Effector CD4-positive, alpha-beta T cell (primary cell): ENCODE results near the gene FGD1.

Source experiments
- DNase-seq: peaks from one replicate; pipeline ENCODE4 v3.0.0-alpha.2; 2020

FGD1 gene

GRCh38 chrX:54470054-54470760, 25.8 kb downstream of the FGD1 start:
- DNase-seq: no peak

GRCh38 chrX:54452920-54453319, 43.1 kb downstream of the FGD1 start:
- DNase-seq: no peak

DNA sequence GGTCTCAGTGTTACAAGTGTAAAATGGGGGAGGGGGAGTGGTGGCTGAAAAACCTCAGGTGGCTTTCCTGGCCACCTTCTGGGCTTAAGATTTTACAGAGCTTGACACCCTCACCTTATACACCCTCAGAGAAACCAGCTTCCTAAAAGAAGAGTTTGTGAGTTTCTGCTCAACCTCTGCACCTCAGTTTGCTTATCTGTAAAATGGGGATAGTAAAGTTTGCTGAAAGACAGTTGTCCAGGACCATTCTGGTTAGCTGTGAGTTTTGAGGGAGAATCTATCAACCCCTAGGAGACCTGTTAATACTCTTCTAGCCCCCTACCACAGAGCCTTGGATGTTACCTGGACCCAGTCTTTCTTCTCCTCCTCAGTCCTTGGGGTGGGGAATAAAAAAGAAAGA, 46.1 kb downstream of the FGD1 start:
- DNase-seq: no peak

DNA sequence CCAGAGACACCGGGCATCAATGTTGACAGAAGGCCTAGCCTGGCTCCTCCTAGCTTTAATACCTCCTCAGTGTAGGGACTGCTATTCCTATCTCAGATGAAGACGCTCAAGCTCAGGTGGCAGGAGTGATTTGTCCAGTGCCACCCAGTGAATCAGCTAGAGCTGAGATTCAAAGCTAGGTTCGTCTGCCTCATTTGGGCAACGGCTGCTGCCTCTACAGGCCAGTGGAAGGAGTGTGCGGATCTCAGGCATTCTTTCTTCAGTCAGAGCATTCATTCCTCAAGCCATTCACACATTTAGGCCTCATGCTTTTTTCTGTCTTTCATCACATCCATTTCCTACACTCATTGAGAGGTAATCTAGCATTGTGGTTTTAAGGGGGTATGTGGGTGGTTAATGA, 48.6 kb downstream of the FGD1 start:
- DNase-seq: no peak

- no peak for DNase-seq
These were observed 50.0 kb downstream of the FGD1 start for GRCh38 chrX:54446084-54446483.

DNA sequence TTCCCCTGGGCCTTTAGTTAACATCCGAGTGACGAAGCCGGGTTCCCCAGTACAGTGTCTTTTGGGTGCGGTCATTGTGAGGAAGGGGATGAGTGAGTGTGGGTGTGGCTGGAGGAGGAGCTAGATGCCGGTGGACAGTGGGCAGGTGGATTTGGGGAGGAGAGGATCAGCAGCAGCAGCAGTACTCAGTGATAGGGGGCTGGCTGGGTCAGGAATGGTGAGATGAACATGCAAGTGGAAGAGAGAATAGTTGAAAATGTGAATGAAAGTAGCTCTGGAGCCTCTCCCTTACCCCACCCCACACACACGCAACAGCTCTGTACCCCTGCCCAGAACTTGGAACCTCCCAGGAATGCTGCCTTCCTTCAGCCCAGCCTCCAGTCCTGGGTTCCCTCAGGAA, 51.3 kb downstream of the FGD1 start:
- no peak for DNase-seq

- DNase-seq: no peak
These were observed 53.2 kb downstream of the FGD1 start for GRCh38 chrX:54442790-54443189.

DNA sequence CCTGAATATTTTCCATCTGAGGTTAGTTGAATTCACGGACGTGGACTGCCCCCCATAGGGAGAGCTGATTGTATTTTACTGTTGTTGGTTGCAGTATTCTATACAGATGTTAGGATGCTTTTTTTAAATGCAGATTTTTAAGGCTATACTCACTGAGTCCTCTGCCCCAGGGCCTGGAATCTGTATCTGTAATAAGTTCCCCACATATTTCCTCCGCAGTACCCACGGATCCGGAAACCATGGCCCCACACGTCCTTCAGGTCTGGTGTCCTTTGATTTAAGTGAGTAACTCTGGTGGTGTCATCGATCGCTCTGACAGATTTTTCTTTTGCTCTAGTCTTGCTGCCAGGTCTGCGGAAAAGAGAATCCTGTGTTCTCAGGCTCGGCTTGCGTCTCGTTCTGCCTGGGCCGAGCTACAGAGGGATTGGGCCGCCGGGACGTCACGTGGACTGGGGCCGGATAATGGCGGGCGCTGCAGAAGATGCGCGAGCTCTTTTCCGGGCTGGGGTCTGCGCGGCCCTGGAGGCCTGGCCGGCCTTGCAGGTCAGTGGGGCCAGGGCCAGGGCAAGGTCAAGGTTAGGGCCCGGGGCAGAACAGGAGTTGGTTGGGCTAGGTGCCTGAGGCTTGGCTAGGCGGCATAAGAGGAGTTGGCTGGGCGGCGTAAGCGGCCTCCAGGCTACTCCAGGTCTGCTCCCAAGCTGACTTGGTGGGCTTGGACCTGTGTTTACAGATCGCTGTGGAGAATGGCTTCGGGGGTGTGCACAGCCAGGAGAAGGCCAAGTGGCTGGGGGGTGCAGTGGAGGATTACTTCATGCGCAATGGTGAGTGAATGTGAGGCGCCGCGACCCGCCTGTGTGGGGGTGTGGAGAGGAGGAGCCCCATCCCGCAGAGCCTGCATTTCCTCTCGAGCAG, 55.8 kb downstream of the FGD1 start, which contains the start of gene TSR2:
Gene TSR2, plus strand, starts transcription at position 445 of the 912 bp plus-strand sequence. Its CDS starts 18 bp downstream, at position 463.
- peak; percentile 73 for DNase-seq

- no peak for DNase-seq
These were observed 60.9 kb downstream of the FGD1 start for GRCh38 chrX:54435121-54435520.

GRCh38 chrX:54430519-54430918, 65.5 kb downstream of the FGD1 start:
- DNase-seq: no peak

DNA sequence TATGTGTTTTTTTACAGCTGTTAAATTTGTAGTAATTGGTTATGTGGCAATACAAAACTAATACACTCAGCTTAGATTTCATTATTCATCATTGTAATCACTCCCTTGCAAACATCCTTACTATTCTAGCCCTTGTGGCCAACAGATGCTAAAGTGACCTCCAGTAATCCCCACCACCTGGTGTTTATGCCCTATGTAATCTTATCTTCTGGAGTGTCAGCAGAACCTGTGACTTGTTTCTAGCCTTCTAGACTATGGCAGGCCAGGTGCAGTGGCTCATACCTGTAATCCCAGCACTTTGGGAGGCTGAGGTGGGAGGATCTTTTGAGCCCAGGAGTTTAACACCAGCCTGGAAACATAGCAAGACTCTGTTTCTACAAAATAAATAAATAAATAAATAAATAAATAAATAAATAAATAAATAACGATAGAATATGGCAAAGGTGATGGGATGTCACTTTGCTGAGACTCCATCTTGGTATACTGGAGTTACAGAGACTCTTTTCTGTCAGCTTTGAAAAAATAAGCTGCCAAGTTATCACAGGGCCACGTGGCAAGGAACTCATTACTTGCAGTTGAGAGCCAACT, 68.1 kb downstream of the FGD1 start:
- DNase-seq: no peak

DNA sequence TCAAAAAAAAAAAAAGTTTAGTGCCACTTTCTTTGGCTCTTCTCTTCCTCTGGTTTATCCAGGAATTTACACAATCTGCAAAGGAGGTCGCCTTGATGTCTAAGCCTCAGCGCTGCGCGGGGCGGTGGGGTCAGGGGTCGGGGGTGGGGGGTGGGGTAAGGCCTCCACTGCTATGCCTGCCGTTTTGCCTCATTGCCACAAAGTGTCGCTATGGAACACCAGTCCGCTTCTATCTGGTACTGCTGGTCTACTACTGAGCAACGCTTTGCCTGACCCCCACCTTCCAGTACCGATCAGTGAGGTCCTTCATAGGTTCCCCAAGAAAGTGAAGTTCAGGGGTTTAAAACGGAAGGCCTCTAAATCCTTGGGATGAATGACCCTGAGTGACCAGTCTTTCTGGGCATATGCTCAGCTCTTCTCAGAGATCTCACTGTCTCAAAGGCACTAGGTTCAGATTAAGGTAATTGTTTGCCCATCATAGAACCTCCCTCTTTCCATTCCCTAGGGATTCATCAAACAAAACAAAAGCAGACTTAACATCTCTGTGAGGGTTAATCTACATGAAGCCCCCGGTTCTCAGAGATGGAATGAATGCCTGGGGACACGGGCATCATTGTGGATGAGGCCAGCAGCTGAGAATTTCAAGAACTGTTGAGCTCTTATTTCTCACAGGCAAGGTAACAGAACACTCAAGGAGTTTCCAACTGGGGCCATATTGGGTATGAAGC, 72.7 kb downstream of the FGD1 start:
- DNase-seq: no peak

- no peak for DNase-seq
These were observed 73.9 kb downstream of the FGD1 start for GRCh38 chrX:54422168-54422567.

DNA sequence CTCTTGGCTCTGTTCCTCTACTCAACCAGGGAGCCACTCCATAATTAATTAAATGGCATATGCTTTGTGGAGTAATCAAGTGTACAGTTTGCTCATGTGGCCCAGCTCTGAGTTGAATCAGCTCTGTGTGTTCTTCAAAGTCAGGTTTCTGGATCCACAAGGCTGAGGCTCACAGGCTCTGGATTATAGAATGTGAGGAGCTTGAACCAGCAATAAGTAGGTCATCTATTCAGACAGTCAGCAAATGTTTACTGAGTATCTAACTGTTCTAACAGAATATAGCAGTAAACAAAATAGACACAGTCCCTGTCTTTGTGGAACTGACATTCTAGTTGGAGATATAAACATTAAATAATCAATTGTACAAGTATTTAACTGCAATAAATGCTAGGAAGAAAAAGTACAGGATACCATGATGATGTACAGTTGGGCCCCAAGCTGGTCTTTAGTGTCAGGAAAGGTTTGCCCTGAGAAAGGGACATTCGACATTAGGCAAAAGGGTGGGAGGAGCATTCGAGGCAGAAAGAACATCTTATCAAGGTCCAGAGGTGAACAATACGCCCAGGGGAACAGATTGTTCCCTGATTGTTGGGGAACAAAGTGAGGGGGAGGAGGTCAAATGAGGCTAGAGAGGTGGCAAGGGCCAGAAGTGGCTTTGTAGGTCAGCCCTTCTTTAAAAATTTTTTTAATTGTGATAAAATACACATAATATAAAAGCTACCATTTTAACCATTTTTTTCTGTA, 76.3 kb downstream of the FGD1 start:
- DNase-seq: no peak

DNA sequence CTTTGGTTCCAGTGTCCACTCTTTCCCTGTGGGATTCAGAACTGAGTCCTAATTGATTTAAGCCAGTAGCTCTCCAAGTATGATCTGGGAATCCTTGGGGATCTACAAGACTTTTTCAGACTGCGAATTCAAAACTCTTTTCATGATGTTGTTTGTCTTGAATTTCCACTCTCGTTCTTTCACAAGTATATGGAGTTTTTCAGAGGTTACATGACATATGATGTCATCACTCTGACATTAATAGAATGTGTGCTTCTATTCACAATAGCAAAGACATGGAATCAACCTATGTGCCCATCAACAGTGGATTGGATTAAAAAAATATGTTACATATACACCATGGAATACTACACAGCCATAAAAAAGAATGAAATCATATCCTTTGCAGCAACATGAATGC, 79.1 kb downstream of the FGD1 start:
- DNase-seq: no peak

DNA sequence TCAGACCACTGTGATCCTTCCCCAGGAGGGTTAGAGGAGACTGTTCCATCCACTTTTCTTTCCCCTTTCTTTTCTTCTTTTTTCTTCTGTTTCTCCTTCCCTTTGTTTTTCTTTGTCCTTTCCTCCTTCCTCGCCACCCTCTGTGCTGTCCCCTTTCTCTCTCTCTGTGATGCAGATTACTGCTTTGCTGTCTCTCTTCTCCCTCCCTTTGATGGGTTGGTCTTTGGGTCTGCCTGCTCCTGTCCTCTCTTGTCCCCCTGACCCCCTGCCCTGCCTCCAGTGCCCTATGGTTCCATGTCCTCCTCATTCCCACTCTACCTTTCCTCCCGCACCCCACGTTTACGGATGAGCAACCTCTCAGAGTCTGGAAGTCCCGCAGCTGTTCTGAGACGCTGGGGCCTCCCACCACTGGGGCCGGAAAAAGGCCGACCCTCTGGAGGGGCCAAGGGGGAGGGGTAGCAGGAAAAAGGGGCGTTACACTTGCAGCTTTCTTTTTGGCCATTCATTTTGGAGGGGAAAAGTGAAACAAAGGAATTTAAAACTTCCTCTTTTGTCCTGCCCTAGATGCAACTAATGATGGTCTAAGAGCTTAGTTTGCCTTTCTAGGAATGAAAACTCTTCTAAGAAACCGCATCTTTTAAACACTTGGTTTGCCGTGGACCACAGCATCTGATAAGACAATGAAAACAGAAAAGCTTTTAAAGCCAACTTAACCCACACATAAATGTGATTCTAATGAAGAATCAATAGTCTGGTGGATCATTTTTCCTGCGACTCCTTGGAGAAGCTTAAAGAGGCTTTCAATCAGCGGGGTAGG, 80.3 kb downstream of the FGD1 start:
- no peak for DNase-seq

- DNase-seq: no peak
These were observed 82.3 kb downstream of the FGD1 start for GRCh38 chrX:54413753-54414152.

GRCh38 chrX:54411732-54412131, 84.3 kb downstream of the FGD1 start:
- no peak for DNase-seq

DNA sequence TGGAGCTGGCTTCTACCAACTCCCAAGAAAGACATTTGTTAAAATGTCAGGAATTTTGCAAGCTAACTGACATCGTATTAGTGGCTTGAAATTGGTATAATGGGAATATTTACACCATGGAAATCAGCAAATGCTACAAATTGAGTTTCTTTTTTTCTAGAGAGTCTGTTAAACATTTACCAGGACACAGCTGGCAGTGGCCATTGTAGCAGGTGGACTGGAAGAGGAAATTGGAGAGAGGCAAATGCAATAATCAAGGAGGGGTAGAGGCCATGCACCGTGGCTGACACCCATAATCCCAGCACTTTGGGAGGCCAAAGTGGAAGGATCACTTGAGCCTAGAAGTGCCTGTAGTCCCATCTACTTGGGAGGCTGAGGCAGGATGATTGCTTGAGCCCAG, 88.8 kb downstream of the FGD1 start:
- DNase-seq: no peak

GRCh38 chrX:54397113-54397512, 98.9 kb downstream of the FGD1 start:
- DNase-seq: no peak
